Endothelial cell (in vitro differentiated cells): ENCODE data around the gene JADE3. TPM values are rescaled to one million over a fixed set of nuclear protein-coding genes. Genes with fewer than 3 reads are reported as not detected.

Experiments used
- DNase-seq: peaks from one replicate; pipeline ENCODE4 v3.0.0; 2021; ENCODE audit warnings: low spot score
- H3K27ac Mint-ChIP-seq: one replicate; pipeline ENCODE4 v1.8.0; 2021; ENCODE audit warnings: mixed read lengths, inconsistent platforms; ENCODE audit not compliant: unreplicated experiment
- H3K27me3 Mint-ChIP-seq: one replicate; pipeline ENCODE4 v1.8.0; 2021; ENCODE audit warnings: mild to moderate bottlenecking, moderate library complexity, mixed read lengths, inconsistent platforms; ENCODE audit not compliant: unreplicated experiment
- H3K36me3 Mint-ChIP-seq: one replicate; pipeline ENCODE4 v1.8.0; 2021; ENCODE audit warnings: mild to moderate bottlenecking, low read depth, mixed read lengths, inconsistent platforms; ENCODE audit not compliant: unreplicated experiment
- H3K4me1 Mint-ChIP-seq: one replicate; pipeline ENCODE4 v1.8.0; 2021; ENCODE audit warnings: mild to moderate bottlenecking, mixed read lengths, inconsistent platforms; ENCODE audit not compliant: unreplicated experiment
- H3K4me3 Mint-ChIP-seq: one replicate; pipeline ENCODE4 v1.8.0; 2021; ENCODE audit warnings: mild to moderate bottlenecking, mixed read lengths, inconsistent platforms; ENCODE audit not compliant: unreplicated experiment
- H3K9me3 Mint-ChIP-seq: one replicate; pipeline ENCODE4 v1.8.0; 2021; ENCODE audit warnings: mixed read lengths, inconsistent platforms; ENCODE audit not compliant: unreplicated experiment
- CTCF ChIP-seq: fragments of 200-600 bp; sonication (generic); IDR thresholded peaks from one replicate; pipeline ENCODE4 v1.5.0; 2021; ENCODE audit warnings: antibody characterized with exemption; ENCODE audit not compliant: unreplicated experiment
- long read RNA-seq: library from polyadenylated mRNA; unstranded; transcript quantifications from one replicate; pipeline ENCODE4 v2.0.0, GENCODE V29; 2020; ENCODE audit not compliant: unreplicated experiment
- total RNA-seq: library from RNA; stranded (reverse); fragmentation: NEBNext Ultra II Directional; extraction: Animal tissue kit (Norgen Biotek cat#: 25700); gene quantifications from one replicate; pipeline ENCODE4 v1.2.1, GENCODE V29; 2021; ENCODE audit not compliant: unreplicated experiment

JADE3 gene
- 17.4 TPM for total RNA-seq
- long read RNA-seq, full-length matches to known transcripts: 1 of 1 reads
- long read RNA-seq, partial matches to known transcripts: 0 of 1 reads
- long read RNA-seq, other reads (novel, unspliced or antisense): 0 of 1 reads

- peak within 1 kb of the TSS; percentile 85 for H3K4me3 Mint-ChIP-seq
- no peaks in the 10 kb centered on the region for H3K36me3 Mint-ChIP-seq
- no peak within 1 kb of the TSS for H3K27ac Mint-ChIP-seq
- no peaks in the 10 kb centered on the region for H3K9me3 Mint-ChIP-seq
- H3K27me3 Mint-ChIP-seq: no peaks in the 10 kb centered on the region
- H3K4me1 Mint-ChIP-seq: peaks cover 12% of the 10 kb centered on the region
- no peak for TF ChIP-seq CTCF
- DNase-seq: peak; percentile 61
These were observed at the start of gene JADE3 for GRCh38 chrX:46912098-46912602. Gene JADE3, plus strand, starts transcription at chrX:46912421. Its CDS starts 72,474 bp downstream, at chrX:46984895.

GRCh38 chrX:46863072-46863471, 49.1 kb upstream of the JADE3 start:
- no peaks in the 10 kb centered on the region for H3K9me3 Mint-ChIP-seq
- no peaks in the 10 kb centered on the region for H3K27me3 Mint-ChIP-seq
- no peak overlapping the region for H3K4me3 Mint-ChIP-seq
- no peak overlapping the region for H3K27ac Mint-ChIP-seq
- no peaks in the 10 kb centered on the region for H3K4me1 Mint-ChIP-seq
- H3K36me3 Mint-ChIP-seq: no peaks in the 10 kb centered on the region
- no peak for DNase-seq
- TF ChIP-seq CTCF: no peak

- no peak overlapping the region for H3K4me3 Mint-ChIP-seq
- no peak for DNase-seq
- TF ChIP-seq CTCF: no peak
- no peaks in the 10 kb centered on the region for H3K27me3 Mint-ChIP-seq
- H3K27ac Mint-ChIP-seq: no peak overlapping the region
- H3K4me1 Mint-ChIP-seq: no peaks in the 10 kb centered on the region
- H3K36me3 Mint-ChIP-seq: no peaks in the 10 kb centered on the region
- no peaks in the 10 kb centered on the region for H3K9me3 Mint-ChIP-seq
These were observed 47.6 kb upstream of the JADE3 start for GRCh38 chrX:46864606-46865005.

GRCh38 chrX:46865281-46865680, 46.9 kb upstream of the JADE3 start:
- Mint-ChIP-seq H3K4me3 (no peak overlapping the region), H3K36me3 (no peaks in the 10 kb centered on the region), H3K4me1 (no peaks in the 10 kb centered on the region), H3K27ac (no peak overlapping the region), H3K9me3 (no peaks in the 10 kb centered on the region), H3K27me3 (no peaks in the 10 kb centered on the region)
- no peak for DNase-seq
- no peak for TF ChIP-seq CTCF

GRCh38 chrX:46866726-46867125, 45.5 kb upstream of the JADE3 start:
- no peak for DNase-seq
- H3K27me3 Mint-ChIP-seq: no peaks in the 10 kb centered on the region
- H3K9me3 Mint-ChIP-seq: no peaks in the 10 kb centered on the region
- peak overlapping the region; percentile 48 for H3K27ac Mint-ChIP-seq
- no peaks in the 10 kb centered on the region for H3K36me3 Mint-ChIP-seq
- H3K4me1 Mint-ChIP-seq: no peaks in the 10 kb centered on the region
- no peak for TF ChIP-seq CTCF
- H3K4me3 Mint-ChIP-seq: no peak overlapping the region
